MCF 10A (cell line): ENCODE results near the gene EPHB1. TPM values are rescaled to one million over a fixed set of nuclear protein-coding genes. Genes with fewer than 3 reads are reported as not detected.

Source experiments
- BruUV-seq: library from RNA; stranded (reverse); fragments of 400-500 nt; replicated peaks from 2 replicates; lab custom pipeline; 2021; lab: Mats Ljungman, UMichigan
- CTCF ChIA-PET: fragments of 300-600 bp; sonication (Branson Sonifier 250); formaldehyde crosslinking; extraction: SDS; loops from one replicate; lab custom pipeline; 2021; ENCODE audit warnings: antibody characterized with exemption, inconsistent platforms; lab: Yijun Ruan, JAX
- POLR2A ChIA-PET: fragments of 300-600, 350-650 bp; sonication (Branson Sonifier 250); formaldehyde crosslinking; extraction: SDS; loops from one replicate; lab custom pipeline; 2020; ENCODE audit warnings: antibody characterized with exemption, inconsistent platforms; lab: Yijun Ruan, JAX
- DNase-seq: peaks from one replicate; pipeline ENCODE4 v3.0.0-alpha.2; 2018; ENCODE audit not compliant: unreplicated experiment
- H3K27ac Mint-ChIP-seq: one replicate; pipeline ENCODE4 v1.8.0; 2022; ENCODE audit warnings: mild to moderate bottlenecking, low read depth, mixed read lengths; ENCODE audit not compliant: unreplicated experiment
- H3K27me3 Mint-ChIP-seq: one replicate; pipeline ENCODE4 v1.8.0; 2022; ENCODE audit warnings: mixed read lengths; ENCODE audit not compliant: insufficient read depth, unreplicated experiment
- H3K36me3 Mint-ChIP-seq: one replicate; pipeline ENCODE4 v1.8.0; 2022; ENCODE audit warnings: mild to moderate bottlenecking, moderate library complexity, mixed read lengths; ENCODE audit not compliant: insufficient read depth, unreplicated experiment
- H3K4me1 Mint-ChIP-seq: one replicate; pipeline ENCODE4 v1.8.0; 2022; ENCODE audit warnings: mixed read lengths; ENCODE audit not compliant: insufficient read depth, unreplicated experiment
- H3K4me3 Mint-ChIP-seq: one replicate; pipeline ENCODE4 v1.8.0; 2022; ENCODE audit warnings: mild to moderate bottlenecking, moderate library complexity, mixed read lengths; ENCODE audit not compliant: unreplicated experiment
- H3K9me3 Mint-ChIP-seq: one replicate; pipeline ENCODE4 v1.8.0; 2022; ENCODE audit warnings: mixed read lengths; ENCODE audit not compliant: unreplicated experiment
- intact Hi-C: fragments of 100-400 bp; cut with micrococcal nuclease; formaldehyde crosslinking; loops from 2 replicates; pipeline ENCODE4 v1.14.1; 2022
- total RNA-seq: library from RNA; stranded (reverse); gene quantifications from 2 replicates; pipeline ENCODE4 v1.2.3, GENCODE V29; 2022
- TF ChIP-seq, protein P1 (sequence below): fragments of 200-600 bp; IDR thresholded peaks from one replicate; pipeline ENCODE4 v1.8.0; 2022; ENCODE audit warnings: antibody characterized with exemption, mild to moderate bottlenecking; ENCODE audit not compliant: unreplicated experiment

Gene EPHB1
- total RNA-seq, 1 experiment from 2014 or later, result not detected

- H3K27ac Mint-ChIP-seq, result no peak overlapping the region
- no peaks in the 10 kb centered on the region for H3K36me3 Mint-ChIP-seq
- BruUV-seq, result no TSS peak
These were observed 154.1 kb downstream of the EPHB1 start for GRCh38 chr3:134949150-134949549.

DNA sequence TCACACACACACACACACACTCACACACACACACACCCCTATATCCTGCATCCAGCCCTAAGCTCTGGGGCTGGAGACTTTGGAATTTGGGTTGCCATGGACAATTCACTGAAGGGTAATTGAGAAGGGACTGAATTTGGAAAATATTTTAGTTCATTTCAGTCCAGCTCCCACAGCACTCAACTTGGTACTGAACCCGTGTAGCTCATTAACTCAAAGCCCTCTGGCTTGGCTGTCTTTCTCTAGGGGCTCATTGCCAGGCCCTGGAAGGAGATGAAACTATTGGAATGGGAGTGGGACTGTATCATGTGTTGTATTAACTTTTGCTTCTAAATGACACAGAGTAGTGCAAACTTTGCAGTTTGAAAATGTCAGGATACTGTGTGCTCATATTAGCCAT, 157.3 kb downstream of the EPHB1 start:
- ChIA-PET POLR2A (no interaction called here), CTCF (no interaction called here)
- DNase-seq, result no peak
- intact Hi-C loops, result no loop called here
- Mint-ChIP-seq H3K36me3 (no peaks in the 10 kb centered on the region), H3K27me3 (no peaks in the 10 kb centered on the region), H3K4me1 (no peaks in the 10 kb centered on the region), H3K27ac (no peak overlapping the region), H3K9me3 (peaks cover 9% of the 10 kb centered on the region), H3K4me3 (no peak overlapping the region)
- no TSS peak for BruUV-seq
- TF ChIP-seq, protein P1, sequence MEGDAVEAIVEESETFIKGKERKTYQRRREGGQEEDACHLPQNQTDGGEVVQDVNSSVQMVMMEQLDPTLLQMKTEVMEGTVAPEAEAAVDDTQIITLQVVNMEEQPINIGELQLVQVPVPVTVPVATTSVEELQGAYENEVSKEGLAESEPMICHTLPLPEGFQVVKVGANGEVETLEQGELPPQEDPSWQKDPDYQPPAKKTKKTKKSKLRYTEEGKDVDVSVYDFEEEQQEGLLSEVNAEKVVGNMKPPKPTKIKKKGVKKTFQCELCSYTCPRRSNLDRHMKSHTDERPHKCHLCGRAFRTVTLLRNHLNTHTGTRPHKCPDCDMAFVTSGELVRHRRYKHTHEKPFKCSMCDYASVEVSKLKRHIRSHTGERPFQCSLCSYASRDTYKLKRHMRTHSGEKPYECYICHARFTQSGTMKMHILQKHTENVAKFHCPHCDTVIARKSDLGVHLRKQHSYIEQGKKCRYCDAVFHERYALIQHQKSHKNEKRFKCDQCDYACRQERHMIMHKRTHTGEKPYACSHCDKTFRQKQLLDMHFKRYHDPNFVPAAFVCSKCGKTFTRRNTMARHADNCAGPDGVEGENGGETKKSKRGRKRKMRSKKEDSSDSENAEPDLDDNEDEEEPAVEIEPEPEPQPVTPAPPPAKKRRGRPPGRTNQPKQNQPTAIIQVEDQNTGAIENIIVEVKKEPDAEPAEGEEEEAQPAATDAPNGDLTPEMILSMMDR, result no peak

More at GRCh38 chr3:134949150-134949549, 154.1 kb downstream of the EPHB1 start:
- intact Hi-C loops, result no loop called here
- CTCF ChIA-PET, result no interaction called here
- no peaks in the 10 kb centered on the region for H3K4me1 Mint-ChIP-seq
- TF ChIP-seq, protein P1, result no peak
- POLR2A ChIA-PET, result interaction anchor here (1.2 kb wide), 1 partner anchor 12 kb away, joined by 3 read pairs; no protein-coding TSS in a partner anchor
- peaks cover 27% of the 10 kb centered on the region for H3K9me3 Mint-ChIP-seq
- no peaks in the 10 kb centered on the region for H3K27me3 Mint-ChIP-seq
- H3K4me3 Mint-ChIP-seq, result no peak overlapping the region
- no peak for DNase-seq

- intact Hi-C loops, result no loop called here
- H3K36me3 Mint-ChIP-seq, result no peaks in the 10 kb centered on the region
- ChIA-PET CTCF (no interaction called here), POLR2A (no interaction called here)
- H3K9me3 Mint-ChIP-seq, result no peaks in the 10 kb centered on the region
- H3K4me1 Mint-ChIP-seq, result no peaks in the 10 kb centered on the region
- no peak overlapping the region for H3K4me3 Mint-ChIP-seq
- TF ChIP-seq, protein P1, result no peak
- no peaks in the 10 kb centered on the region for H3K27me3 Mint-ChIP-seq
- no TSS peak for BruUV-seq
- no peak overlapping the region for H3K27ac Mint-ChIP-seq
- DNase-seq, result no peak
These were observed 160.8 kb downstream of the EPHB1 start for GRCh38 chr3:134955874-134956273.

DNA sequence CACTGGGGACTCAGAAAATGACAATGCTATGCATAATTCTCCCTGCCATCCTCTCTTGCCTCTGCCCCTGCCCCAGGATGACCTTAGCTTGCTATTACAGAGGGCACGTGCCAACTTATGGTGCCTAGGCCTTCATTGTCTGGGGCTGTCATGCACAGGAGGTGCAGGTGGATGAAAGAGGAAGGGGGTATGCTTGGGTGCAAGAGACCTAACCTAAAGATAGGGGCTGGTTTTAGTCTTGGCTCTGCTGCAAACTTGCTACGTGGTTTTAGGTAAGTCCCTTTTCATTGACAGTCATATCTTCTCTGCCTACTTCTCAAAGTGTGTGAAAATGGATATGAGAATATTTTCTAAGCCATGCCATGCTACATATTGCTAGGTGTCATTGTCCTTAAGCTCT, 161.3 kb downstream of the EPHB1 start:
- CTCF ChIA-PET, result interaction anchor here (0.6 kb wide), 1 partner anchor 731 kb away, joined by 3 read pairs; no protein-coding TSS in a partner anchor
- TF ChIP-seq, protein P1, result no peak
- DNase-seq, result no peak
- H3K27ac Mint-ChIP-seq, result no peak overlapping the region
- H3K36me3 Mint-ChIP-seq, result no peaks in the 10 kb centered on the region
- no peaks in the 10 kb centered on the region for H3K4me1 Mint-ChIP-seq
- H3K4me3 Mint-ChIP-seq, result no peak overlapping the region
- no peaks in the 10 kb centered on the region for H3K9me3 Mint-ChIP-seq
- POLR2A ChIA-PET, result no interaction called here
- intact Hi-C loops, result no loop called here
- BruUV-seq, result no TSS peak
- no peaks in the 10 kb centered on the region for H3K27me3 Mint-ChIP-seq
